Right lobe of liver (tissue), 6 donors: ENCODE results near the gene NR5A2. TPM values are rescaled to one million over a fixed set of nuclear protein-coding genes. Genes with fewer than 3 reads are reported as not detected.

Source experiments
- ATAC-seq, 4 donors: fragments of 200-7000 bp; cut with Tn5 transposase; one replicate each; pipeline ENCODE4 v1.9.1; 2020; ENCODE audit warnings: mild to moderate bottlenecking in 4 of 4, moderate library complexity in 4 of 4
- DNase-seq, 3 donors: peaks; one replicate each; pipeline ENCODE4 v3.0.0-alpha.2; 2020
- H3K27ac ChIP-seq, 3 donors: fragments of 200-600 bp; one replicate each; pipeline ENCODE4 v1.8.0; 2022
- H3K27me3 ChIP-seq, 2 donors: fragments of 200-600 bp; one replicate each; pipeline ENCODE4 v1.8.0; 2022
- H3K36me3 ChIP-seq, 4 donors: fragments of 200-600 bp; sonication (generic) in 1 of 4; one replicate each; pipeline versions ENCODE4 v1.5.1 to v1.8.0; 2017 to 2022; ENCODE audit warnings: control low read depth in 1 of 4
- H3K4me1 ChIP-seq, 4 donors: fragments of 200-600 bp; sonication (generic) in 1 of 4; one replicate each; pipeline versions ENCODE4 v1.5.1 to v1.8.0; 2017 to 2022; ENCODE audit warnings: control low read depth in 1 of 4
- H3K4me3 ChIP-seq, 3 donors: fragments of 200-600 bp; one replicate each; pipeline ENCODE4 v1.8.0; 2022
- H3K9me3 ChIP-seq, 4 donors: fragments of 200-600 bp; sonication (generic) in 1 of 4; one replicate each; pipeline versions ENCODE4 v1.5.1 to v1.8.0; 2017 to 2022; ENCODE audit warnings: control low read depth in 1 of 4
- POLR2A ChIP-seq: fragments of 450-650 bp; IDR thresholded peaks from one replicate; pipeline ENCODE4 v1.6.1; 2017; ENCODE audit warnings: antibody characterized with exemption, mild to moderate bottlenecking
- WGBS: methylation state at CpG from one replicate; pipeline ENCODE4 v1.1.6; 2018; ENCODE audit warnings: low coverage, low lambda C conversion rate; ENCODE audit not compliant: insufficient coverage; ENCODE audit errors: missing lambda C conversion rate; 5-methylcytosine and 5-hydroxymethylcytosine counted together
- intact Hi-C, 2 donors: fragments of 100-400 bp; cut with DNase I; formaldehyde crosslinking; loops; one replicate each; pipeline versions ENCODE4 v1.11.2 to v1.14.1; 2022
- total RNA-seq, 6 experiments: library from RNA; depleted of rRNA in 2 of 6; stranded (reverse); fragments of >200 nt in 2 of 6; fragmentation: NEBNext Ultra II Directional in 3 of 6; extraction: Animal tissue kit (Norgen Biotek cat#: 25700) in 3 of 6; gene quantifications; one replicate each; pipeline versions ENCODE4 v1.1.0 to v1.2.4, GENCODE V29; 2016 to 2023
- TF ChIP-seq, protein P1 (sequence below), 4 donors: fragments of 200-600 bp in 3 of 4; fragments of 450-650 bp in 1 of 4; IDR thresholded peaks; one replicate each; pipeline versions ENCODE4 v1.5.1 to v1.8.0; 2016 to 2022; ENCODE audit warnings: antibody characterized with exemption in 4 of 4, mild to moderate bottlenecking in 2 of 4
- donor health status: DM: no; HTN: yes; CAD: no.
- donor health status: DM: no; HTN: no; CAD: no.
- donor health status: DM: no; HTN: no; CAD: no.
- donor health status: DM: no; HTN: yes; CAD: no.
- donor health status: DM: no; HTN: yes; CAD: no.

Gene NR5A2
- total RNA-seq, 6 experiments from 2014 or later: 20.4 to 35.0 (median 28.5) TPM

DNA sequence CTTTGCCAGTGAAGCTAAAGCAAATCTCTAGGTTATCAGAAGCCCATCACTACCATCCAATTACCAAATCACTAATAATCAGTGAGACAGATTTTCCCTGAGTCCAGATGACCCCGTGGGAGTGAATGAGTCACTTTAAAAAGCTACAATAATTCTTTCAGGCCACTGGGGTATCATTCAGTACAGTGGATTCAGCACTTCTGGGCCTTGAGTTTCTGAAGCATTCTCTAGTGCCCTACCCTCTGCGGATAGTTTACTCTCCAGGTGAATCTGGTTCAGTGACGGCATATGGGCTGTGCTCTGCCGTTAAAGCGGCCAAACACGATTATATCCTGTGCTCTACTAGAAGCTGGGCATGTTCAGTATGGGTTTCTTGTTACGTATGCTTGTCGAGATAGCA is 26.1 kb downstream of the NR5A2 start:
- intact Hi-C loops: no loop called here
- DNase-seq (no peak), ATAC-seq (peak in 3 of 4 donors; percentile 27 to 55 (median 32))
- 71% methylated on average over 8 of the region's 8 CpGs for WGBS
- Histone ChIP-seq H3K27me3 (no peaks in the 10 kb centered on the region), H3K9me3 (no peaks in the 10 kb centered on the region), H3K27ac (peak overlapping the region in 1 of 3 donors; percentile 34), H3K4me3 (no peak overlapping the region), H3K4me1 (peaks cover 0 to 22% (median 0%) of the 10 kb centered on the region in 4 donors), H3K36me3 (peaks cover 0 to 8% (median 0%) of the 10 kb centered on the region in 4 donors)
- TF ChIP-seq, protein P1, sequence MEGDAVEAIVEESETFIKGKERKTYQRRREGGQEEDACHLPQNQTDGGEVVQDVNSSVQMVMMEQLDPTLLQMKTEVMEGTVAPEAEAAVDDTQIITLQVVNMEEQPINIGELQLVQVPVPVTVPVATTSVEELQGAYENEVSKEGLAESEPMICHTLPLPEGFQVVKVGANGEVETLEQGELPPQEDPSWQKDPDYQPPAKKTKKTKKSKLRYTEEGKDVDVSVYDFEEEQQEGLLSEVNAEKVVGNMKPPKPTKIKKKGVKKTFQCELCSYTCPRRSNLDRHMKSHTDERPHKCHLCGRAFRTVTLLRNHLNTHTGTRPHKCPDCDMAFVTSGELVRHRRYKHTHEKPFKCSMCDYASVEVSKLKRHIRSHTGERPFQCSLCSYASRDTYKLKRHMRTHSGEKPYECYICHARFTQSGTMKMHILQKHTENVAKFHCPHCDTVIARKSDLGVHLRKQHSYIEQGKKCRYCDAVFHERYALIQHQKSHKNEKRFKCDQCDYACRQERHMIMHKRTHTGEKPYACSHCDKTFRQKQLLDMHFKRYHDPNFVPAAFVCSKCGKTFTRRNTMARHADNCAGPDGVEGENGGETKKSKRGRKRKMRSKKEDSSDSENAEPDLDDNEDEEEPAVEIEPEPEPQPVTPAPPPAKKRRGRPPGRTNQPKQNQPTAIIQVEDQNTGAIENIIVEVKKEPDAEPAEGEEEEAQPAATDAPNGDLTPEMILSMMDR (IDR thresholded peaks at IDR 0.05): no peak
- no peak for TF ChIP-seq POLR2A

DNA sequence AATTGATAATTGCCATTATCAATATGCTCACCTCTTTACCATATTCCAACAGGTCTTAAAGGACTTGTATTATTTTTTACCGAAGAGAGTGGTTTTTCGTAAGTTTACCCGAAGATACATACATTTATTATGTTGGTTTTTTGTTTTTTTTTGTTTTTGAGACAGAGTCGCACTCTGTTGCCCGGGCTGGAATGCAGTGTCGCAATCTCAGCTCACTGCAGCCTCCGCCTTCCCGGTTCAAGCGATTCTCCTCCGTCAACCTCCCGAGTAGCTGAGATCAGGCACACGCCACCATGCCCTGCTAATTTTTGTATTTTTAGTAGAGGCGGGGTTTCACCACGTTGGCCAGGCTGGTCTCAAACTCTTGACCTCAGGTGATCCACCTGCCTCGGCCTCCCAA is 30.8 kb downstream of the NR5A2 start:
- TF ChIP-seq POLR2A: no peak
- TF ChIP-seq, protein P1 (IDR thresholded peaks at IDR 0.05): no peak
- no peaks in the 10 kb centered on the region for H3K27me3 ChIP-seq
- WGBS: 55% methylated on average over 15 of the region's 15 CpGs
- no peak for DNase-seq
- H3K4me3 ChIP-seq: no peak overlapping the region
- H3K27ac ChIP-seq: no peak overlapping the region
- no peaks in the 10 kb centered on the region for H3K9me3 ChIP-seq
- H3K36me3 ChIP-seq: peaks cover 0 to 21% (median 0%) of the 10 kb centered on the region in 4 donors
- intact Hi-C loops: no loop called here
- H3K4me1 ChIP-seq: peaks cover 0 to 7% (median 0%) of the 10 kb centered on the region in 4 donors
- no peak for ATAC-seq

DNA sequence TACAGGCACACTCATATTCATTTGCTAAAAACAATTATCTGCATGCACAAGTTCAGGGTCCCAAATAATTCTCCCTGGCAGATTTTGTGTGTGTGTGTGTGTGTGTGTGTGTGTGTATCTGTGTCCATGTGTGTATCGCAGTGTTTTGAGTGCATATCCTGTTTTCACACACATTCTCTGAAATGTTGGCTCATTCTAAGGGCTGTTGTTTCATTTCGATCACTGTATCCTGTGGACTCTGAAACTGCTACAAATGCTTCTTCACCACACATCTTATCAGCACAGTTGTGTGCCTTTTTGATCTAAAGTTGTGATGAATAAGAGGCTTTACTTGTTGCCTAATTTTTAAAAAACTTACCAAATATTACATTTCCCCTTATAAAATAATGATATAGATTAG is 34.6 kb downstream of the NR5A2 start:
- H3K36me3 ChIP-seq: peaks cover 0 to 13% (median 0%) of the 10 kb centered on the region in 4 donors
- TF ChIP-seq, protein P1 (IDR thresholded peaks at IDR 0.05): no peak
- TF ChIP-seq POLR2A: no peak
- DNase-seq (no peak), ATAC-seq (peak; percentile 45 to 66 (median 52))
- H3K27ac ChIP-seq: no peak overlapping the region
- intact Hi-C loops: no loop called here
- WGBS: 40% methylated on average over 1 of the region's 2 CpGs
- no peaks in the 10 kb centered on the region for H3K9me3 ChIP-seq
- H3K4me3 ChIP-seq: no peak overlapping the region
- H3K27me3 ChIP-seq: no peaks in the 10 kb centered on the region
- peaks cover 0 to 7% (median 0%) of the 10 kb centered on the region in 4 donors for H3K4me1 ChIP-seq

DNA sequence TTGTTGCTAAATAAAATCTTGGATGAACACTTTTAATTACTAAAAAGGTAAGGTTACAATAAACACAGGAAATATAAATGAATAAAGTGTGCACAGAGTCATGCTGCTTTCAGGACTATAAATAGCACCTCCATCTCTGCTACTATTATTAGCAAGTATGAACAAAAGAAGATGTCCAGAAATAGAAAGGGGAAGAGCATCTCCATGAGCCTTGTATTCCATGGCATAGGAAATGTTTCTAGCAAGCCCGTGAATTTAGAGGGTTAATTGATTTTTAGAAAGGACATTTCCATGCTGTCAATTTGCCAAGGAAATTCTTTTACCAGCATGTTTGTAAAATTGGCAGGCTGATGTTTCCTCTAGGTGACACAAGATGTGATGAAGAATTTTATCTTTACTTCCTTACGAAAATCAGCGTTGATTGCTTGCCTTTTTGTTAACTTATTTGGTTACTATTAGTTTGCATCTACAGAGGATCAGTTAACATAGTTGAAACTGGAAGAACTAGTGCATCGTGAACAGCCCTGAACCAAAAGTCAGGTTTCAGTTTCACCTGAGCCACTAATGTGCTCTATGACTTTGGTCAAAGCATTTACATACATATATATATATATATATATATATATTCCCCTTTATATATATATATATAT is 45.3 kb downstream of the NR5A2 start:
- DNase-seq (no peak), ATAC-seq (peak in 1 of 4 donors; percentile 9)
- Histone ChIP-seq H3K36me3 (no peaks in the 10 kb centered on the region), H3K4me1 (peaks cover 0 to 19% (median 0%) of the 10 kb centered on the region in 4 donors), H3K4me3 (no peak overlapping the region), H3K27me3 (no peaks in the 10 kb centered on the region), H3K9me3 (no peaks in the 10 kb centered on the region), H3K27ac (no peak overlapping the region)
- TF ChIP-seq, protein P1 (IDR thresholded peaks at IDR 0.05): no peak
- TF ChIP-seq POLR2A: no peak
- 16% methylated on average over 4 of the region's 4 CpGs for WGBS
- intact Hi-C loops: no loop called here
